GM18907 (cell line): Measurements from ENCODE around the gene TRAK1.

Experiments
- ATAC-seq: cut with Tn5 transposase; IDR thresholded peaks from one replicate; pipeline ENCODE4 v1.9.1; 2021; ENCODE audit warnings: mild to moderate bottlenecking, moderate library complexity; ENCODE audit not compliant: unreplicated experiment

TRAK1 gene

GRCh38 chr3:42120866-42121265 lies 29.7 kb downstream of the TRAK1 start:
- no peak for ATAC-seq

DNA sequence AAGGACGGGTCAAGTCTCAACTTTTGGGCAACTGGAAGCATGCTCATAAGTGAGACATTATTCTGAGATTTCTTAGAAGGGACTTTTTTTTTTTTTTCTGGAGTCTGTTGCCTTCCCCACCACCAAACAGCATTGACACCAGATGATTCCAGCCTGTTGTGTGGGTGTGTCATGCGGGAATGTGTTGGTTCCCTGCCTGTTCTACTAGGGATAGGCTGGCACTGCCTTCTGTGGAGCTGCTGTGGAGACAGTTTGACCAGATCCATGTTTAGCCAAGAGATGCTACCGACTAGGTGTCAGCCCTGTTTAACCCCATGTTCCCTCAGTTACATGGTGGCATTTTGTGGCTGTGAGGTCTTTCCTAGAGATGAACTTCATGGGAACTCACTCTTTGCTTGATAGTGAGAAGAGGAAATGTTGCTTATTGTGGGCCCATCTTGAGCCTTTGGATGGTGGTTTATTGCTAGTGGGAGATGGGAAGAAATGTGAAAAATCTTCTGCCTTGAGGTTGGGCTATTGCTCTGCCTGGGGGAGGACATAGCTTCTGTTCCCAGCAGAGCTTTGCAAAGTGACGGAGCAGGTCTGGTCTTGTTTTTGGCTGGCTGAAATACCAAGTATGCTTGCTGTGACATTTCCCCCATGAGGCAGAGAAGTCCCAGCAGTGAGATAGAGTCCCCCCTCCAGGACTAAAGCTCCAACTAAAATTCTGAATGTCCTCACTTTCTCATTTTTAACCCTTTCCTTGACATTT lies 31.3 kb downstream of the TRAK1 start:
- peak; percentile 34 for ATAC-seq

- ATAC-seq, result peak; percentile 52
These were observed 31.9 kb downstream of the TRAK1 start for GRCh38 chr3:42123012-42123581.

DNA sequence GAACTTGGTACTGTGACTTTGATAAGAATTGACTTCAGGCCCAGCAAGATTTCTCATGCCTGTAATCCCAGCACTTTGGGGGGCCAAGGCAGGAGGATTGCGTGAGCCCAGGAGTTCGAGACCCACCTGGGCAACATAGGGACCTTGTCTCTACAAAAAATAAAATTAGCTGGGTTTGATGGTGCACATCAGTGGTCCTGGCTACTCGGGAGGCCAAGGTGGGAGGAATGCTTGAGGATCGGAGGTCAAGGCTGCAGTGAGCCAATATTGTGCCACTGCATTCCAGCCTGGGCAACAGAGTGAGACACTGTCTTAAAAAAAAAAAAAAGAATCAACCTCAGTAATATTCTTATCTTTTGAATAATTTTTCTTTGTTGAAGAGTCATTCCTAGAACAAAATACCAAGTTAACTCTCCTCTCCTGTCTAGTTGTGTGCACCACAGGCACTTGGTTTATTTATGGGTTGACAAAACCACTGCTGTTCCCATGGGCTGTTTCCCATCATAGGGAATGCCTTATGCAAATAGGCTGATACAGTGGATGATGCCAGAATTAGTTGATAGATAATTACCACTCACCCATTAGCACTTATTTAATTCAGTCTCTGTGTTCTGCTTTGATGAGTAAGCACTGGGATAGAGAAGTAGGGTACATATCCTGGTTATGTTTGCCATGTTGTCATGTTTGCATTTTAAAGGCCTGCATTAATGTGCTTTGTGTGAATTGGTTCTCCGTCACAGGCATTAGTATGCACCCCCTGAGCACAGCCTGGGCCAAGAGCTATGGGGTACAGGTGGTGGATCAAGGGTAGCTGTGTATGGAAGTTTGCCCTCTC lies 32.9 kb downstream of the TRAK1 start:
- no peak for ATAC-seq

- ATAC-seq, result no peak
These were observed 36.1 kb downstream of the TRAK1 start for GRCh38 chr3:42127226-42127625.

DNA sequence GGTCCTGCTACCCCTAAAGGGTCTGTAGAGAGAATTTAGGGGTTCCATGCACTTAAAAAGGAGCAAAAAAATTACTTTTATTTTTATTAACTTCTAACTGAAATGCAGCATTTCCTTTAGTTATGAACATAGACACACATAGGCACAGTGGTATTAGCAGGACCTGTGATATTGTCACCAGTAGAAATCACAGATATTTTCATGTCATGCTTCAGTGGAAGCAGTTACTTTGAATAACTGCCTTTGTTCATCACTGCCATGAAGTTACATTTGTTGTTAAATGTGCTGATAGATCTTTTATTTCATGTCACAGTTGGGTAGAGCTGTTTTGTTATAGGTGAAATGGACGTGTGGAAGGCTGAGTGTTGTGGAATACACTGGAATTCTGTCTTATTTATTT lies 37.4 kb downstream of the TRAK1 start:
- no peak for ATAC-seq

GRCh38 chr3:42129014-42129953 lies 38.1 kb downstream of the TRAK1 start:
- no peak for ATAC-seq

DNA sequence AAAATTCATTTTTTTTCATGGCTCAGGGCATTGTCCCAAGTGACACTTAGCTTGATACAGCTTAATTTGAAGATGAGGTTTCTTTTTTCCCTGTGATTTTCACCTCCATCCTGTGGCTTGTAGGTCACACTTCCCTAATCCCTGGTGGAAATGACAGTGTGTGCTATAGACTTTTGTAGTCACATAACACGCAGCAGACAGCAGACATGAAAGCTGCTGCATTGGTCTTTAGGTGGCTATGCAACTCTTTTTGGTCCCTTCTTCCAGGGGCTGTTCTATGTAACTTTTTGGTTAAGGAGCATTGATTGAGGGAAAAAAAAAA lies 38.8 kb downstream of the TRAK1 start:
- no peak for ATAC-seq

DNA sequence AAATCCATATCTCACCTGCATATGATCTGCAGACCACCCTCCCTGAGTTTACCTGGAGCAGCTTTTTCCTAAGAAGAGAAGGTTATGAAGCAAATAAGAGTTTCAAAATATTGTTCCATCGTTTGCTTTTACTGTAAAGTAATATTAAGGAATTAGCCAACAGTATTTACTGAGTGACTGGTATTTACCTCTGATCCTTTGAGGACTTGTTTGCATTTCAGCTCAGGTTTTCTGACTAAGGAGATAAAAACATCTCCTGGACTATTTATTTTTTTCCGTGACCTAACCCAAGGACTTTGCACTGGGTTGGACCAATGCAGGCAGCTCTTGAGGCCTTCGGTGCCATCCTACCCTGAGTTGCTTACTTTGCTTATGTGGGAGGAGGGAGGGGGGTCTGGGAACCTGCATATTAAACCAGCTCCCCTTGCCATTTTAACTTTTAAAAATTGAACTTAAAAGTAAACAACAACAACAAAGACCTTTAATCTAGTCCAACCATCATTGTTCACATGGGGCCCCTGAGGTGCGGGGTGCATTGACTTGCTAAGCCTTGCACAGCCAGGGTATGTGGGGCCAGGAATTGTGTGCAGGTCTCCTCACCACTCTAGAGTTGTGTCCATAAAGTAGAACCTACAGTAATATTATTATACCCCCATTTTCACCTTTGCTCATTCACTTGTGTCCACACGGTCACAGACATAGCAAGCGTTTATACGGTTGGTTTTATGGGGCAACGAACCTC lies 39.3 kb downstream of the TRAK1 start:
- no peak for ATAC-seq

GRCh38 chr3:42133500-42134298 lies 42.5 kb downstream of the TRAK1 start:
- ATAC-seq, result no peak

DNA sequence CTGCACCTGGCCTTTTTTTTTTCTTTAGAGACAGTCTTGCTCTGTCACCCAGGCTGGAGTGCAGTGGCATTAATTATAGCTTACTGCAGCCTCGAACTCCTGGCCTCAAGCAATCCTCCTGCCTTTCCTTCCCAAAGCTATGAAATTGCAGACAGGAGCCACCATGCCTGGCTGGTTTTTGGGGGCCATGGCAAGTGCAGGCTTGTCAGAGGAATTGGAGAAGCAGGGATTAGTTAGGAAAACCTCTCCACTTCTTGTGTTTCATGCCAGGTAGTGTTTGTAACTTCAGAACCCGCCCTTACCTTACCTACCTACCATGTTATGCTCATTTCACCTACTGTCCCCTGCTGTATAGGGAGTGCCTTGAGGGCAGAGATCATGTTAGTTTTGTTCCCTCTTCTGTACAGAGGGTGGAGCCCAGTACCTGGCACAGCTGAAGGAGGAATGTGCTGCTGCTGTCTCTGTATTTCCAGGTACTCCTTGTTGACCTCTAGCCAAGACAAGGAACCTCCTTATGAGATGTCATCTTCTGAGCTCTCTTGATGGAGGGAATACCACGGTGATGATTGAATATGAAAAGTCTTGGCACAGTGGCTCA lies 43.8 kb downstream of the TRAK1 start:
- ATAC-seq, result no peak

DNA sequence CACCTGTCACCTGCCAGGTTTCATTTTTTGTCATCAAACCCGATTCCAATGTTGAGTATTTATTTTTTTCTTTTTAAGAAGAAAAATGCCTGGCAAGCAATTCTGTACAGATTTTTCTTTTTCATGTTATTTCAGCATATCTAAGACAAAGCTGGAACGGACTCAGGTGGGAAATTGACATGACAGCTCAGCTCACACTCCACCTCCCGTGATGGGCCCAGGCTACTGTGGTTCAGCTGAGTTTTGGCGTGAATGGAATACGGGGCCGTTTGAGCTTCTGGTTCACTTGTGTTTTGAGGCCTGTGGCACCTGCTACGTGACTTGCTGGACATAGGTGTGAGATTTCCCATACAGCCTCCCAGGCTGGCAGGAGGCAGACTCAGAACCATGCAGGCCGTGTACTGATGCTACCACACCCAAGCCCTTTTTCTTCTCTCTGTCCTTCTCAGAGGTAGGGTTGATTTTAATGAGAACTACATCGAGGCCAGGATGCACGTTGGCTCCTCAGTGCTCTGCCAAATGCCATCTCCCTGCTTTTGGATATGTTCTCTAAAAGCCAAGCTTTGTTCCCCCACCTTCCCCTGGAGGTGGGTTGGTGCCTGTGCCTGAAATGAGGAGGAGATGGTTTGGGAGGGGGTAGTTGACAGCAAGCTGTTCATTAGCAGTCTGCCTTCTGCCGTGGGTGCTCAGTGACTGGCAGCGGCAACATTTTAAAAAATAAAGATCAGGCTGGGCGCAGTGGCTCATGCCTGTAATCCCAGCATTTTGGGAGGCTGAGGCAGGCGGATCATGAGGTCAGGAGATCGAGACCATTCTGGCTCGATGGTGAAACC lies 48.7 kb downstream of the TRAK1 start:
- no peak for ATAC-seq

GRCh38 chr3:42140665-42141203 lies 49.6 kb downstream of the TRAK1 start:
- ATAC-seq, result no peak

GRCh38 chr3:42143440-42143839 lies 52.3 kb downstream of the TRAK1 start:
- no peak for ATAC-seq

DNA sequence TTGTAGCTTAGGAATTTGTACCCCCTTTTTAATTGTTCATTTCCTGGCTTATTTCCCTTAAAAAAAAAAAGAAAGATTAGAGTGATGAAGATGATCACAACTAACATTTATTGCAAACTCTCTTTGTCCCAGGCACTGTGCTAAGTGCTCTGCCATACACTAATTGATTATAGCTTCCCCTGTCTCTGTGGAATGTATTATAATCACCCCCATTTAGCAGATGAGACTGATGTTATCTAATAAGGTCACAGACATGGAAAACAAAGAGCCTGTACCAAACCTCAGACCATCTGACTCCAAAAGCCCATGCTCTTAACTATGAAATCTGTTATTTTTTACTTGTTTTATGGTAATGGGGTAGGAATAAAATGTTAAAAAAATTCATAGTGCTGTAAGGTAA lies 53.1 kb downstream of the TRAK1 start:
- ATAC-seq, result no peak

DNA sequence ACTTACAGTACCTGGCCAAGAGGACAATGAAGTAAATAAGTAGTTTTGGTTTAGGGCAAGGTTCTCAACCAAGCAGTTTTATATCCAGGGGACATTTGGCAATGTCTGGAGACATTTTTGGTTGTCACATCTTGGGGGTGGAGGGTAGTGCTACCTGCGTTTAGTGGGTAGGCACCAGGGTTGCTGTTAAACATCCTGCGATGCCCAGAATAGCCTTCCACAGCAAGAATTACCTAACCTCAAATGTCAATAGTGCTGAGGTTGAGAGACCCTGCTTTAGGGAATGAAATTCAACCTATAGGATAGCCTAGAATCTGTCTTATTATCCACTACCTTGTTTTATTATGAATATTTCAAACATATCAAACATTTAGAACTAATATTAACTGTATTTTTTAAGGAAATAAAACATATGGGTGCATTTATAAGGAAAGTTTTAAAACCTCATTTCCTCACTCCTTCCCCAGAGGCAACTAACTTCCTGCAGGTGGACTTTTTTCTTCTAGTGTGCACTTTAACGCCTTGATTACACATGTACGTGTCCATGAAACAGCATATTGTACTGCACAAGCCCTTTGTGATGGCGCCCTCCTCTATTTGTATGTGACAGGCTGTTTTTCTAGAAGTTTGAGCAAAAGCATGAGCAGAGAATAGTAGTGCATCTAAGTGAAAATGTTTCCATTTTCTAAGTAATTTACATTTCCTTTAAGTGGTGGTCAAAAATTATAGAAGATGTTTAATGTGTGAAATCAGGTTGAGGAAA lies 57.1 kb downstream of the TRAK1 start:
- ATAC-seq, result no peak

- ATAC-seq, result no peak
These were observed 57.9 kb downstream of the TRAK1 start for GRCh38 chr3:42148982-42149432.
